Large intestine (tissue), 3 donors: ENCODE results near the gene NBEAL2. TPM values are rescaled to one million over a fixed set of nuclear protein-coding genes. Genes with fewer than 3 reads are reported as not detected.

Source experiments
- DNase-seq, 2 donors: peaks; one replicate each; pipeline versions ENCODE4 v3.0.0 to v3.0.0-alpha.2; 2013
- H3K27ac ChIP-seq: one replicate; pipeline ENCODE4 v1.5.1; 2013; ENCODE audit warnings: low read length
- H3K27me3 ChIP-seq: 2 replicates; pipeline ENCODE4 v1.6.1; 2013; ENCODE audit warnings: low read length; ENCODE audit not compliant: control insufficient read depth, insufficient read depth
- H3K36me3 ChIP-seq: 2 replicates; pipeline ENCODE4 v1.6.1; 2013; ENCODE audit warnings: low read length; ENCODE audit not compliant: control insufficient read depth, insufficient read depth
- H3K4me1 ChIP-seq: one replicate; pipeline ENCODE4 v1.6.1; 2013; ENCODE audit warnings: low read length; ENCODE audit not compliant: control insufficient read depth, insufficient read depth
- H3K4me3 ChIP-seq: one replicate; pipeline ENCODE4 v1.5.1; 2013; ENCODE audit warnings: low read length
- H3K9me3 ChIP-seq: one replicate; pipeline ENCODE4 v1.6.1; 2013; ENCODE audit warnings: mild to moderate bottlenecking, low read depth, low read length, moderate library complexity; ENCODE audit not compliant: control insufficient read depth
- WGBS: methylation state at CpG from one replicate; pipeline ENCODE4 v1.1.5; 2013; ENCODE audit warnings: low lambda C conversion rate; ENCODE audit not compliant: insufficient coverage; 5-methylcytosine and 5-hydroxymethylcytosine counted together
- polyA plus RNA-seq: library from polyadenylated mRNA; unstranded; fragments of 120-200 nt; gene quantifications from one replicate; pipeline ENCODE4 v1.2.1, GENCODE V29; 2013

NBEAL2 gene
- polyA plus RNA-seq, 1 donor: 40.8 TPM

GRCh38 chr3:47013231-47013630 lies 33.8 kb downstream of the NBEAL2 start:
- Histone ChIP-seq H3K9me3 (no peaks in the 10 kb centered on the region), H3K27ac (no peak overlapping the region), H3K4me3 (no peak overlapping the region), H3K36me3 (peaks cover 30% of the 10 kb centered on the region), H3K27me3 (no peaks in the 10 kb centered on the region), H3K4me1 (peaks cover 27% of the 10 kb centered on the region)
- DNase-seq: no peak
- WGBS: no CpG with 5 or more reads among the region's 3 CpGs

- H3K27me3 ChIP-seq: no peaks in the 10 kb centered on the region
- DNase-seq: no peak
- no peak overlapping the region for H3K27ac ChIP-seq
- peaks cover 34% of the 10 kb centered on the region for H3K36me3 ChIP-seq
- H3K9me3 ChIP-seq: no peaks in the 10 kb centered on the region
- H3K4me3 ChIP-seq: no peak overlapping the region
- peaks cover 27% of the 10 kb centered on the region for H3K4me1 ChIP-seq
Observed at GRCh38 chr3:47014036-47014435, 34.6 kb downstream of the NBEAL2 start.

DNA sequence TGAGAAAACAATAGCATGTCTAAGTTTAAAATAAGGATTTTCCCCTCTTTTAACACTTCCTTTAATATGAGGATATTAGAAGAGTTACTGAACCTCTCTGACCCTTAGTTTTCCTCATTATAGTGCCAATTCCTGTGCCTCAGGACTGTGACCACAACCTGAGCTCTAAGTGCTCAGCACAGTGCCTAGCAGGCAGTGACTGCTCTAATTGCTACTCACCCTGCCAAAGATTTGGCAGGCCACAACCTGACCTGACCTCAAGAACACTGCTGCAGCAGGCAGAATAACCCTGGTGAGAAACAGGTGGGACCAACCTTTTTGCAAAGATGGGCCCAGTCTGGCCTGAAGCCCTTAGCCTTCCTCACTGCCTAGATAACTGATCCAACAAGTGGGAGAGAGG lies 35.7 kb downstream of the NBEAL2 start:
- no peak for DNase-seq
- Histone ChIP-seq H3K36me3 (peaks cover 45% of the 10 kb centered on the region), H3K27ac (no peak overlapping the region), H3K9me3 (no peaks in the 10 kb centered on the region), H3K27me3 (no peaks in the 10 kb centered on the region), H3K4me3 (no peak overlapping the region), H3K4me1 (peaks cover 25% of the 10 kb centered on the region)

DNA sequence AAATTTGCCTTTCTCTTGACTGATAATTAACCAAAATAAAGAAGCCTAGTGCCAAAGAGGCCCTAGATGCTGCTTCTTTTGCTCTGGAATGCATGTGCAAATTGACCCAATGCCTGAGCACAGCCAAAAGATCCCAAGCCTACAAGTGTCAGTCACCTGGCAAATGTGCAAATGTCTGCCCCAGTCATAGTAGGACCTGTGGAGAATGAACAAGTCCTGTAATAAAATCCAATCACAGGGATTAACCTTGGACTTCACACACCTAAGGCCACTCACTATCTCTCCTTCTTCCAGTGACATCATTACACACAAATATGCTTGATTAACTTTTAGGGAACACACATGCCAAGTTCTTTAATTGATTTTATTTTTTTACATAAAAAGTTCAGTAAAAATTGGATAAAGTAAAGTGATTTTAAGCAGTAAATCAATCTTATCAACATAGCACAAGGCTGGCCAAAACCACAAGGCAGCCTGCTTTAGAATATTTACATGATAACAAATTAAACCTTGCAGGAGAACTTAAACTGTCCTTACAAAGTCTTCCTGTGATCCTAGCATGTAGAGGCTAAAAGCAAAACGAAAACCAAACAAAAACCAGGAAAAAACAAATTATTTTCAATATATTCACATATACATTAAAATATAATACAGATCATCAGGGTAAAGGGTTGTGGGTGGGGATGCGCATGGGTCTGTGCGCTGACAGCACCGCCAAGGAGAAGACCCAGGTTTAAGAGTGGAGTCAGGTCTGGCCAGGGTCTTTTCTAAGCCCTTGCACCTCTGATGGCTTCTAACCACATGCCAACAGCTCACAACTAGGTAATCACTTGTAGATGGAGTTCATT lies 36.8 kb downstream of the NBEAL2 start:
- Histone ChIP-seq H3K27ac (peak overlapping the region; percentile 25), H3K36me3 (peaks cover 50% of the 10 kb centered on the region), H3K27me3 (no peaks in the 10 kb centered on the region), H3K4me3 (no peak overlapping the region), H3K9me3 (no peaks in the 10 kb centered on the region), H3K4me1 (peaks cover 25% of the 10 kb centered on the region)
- peak; percentile 46 to 77 for DNase-seq
- no CpG with 5 or more reads among the region's 4 CpGs for WGBS

GRCh38 chr3:47016934-47017435 lies 37.5 kb downstream of the NBEAL2 start:
- peak overlapping the region; percentile 25 for H3K27ac ChIP-seq
- no peak overlapping the region for H3K4me3 ChIP-seq
- WGBS: no CpG with 5 or more reads among the region's 1 CpG
- peaks cover 48% of the 10 kb centered on the region for H3K36me3 ChIP-seq
- H3K9me3 ChIP-seq: no peaks in the 10 kb centered on the region
- H3K27me3 ChIP-seq: no peaks in the 10 kb centered on the region
- peaks cover 25% of the 10 kb centered on the region for H3K4me1 ChIP-seq
- no peak for DNase-seq

GRCh38 chr3:47017504-47018268 lies 38.2 kb downstream of the NBEAL2 start:
- Histone ChIP-seq H3K9me3 (no peaks in the 10 kb centered on the region), H3K36me3 (peaks cover 48% of the 10 kb centered on the region), H3K27ac (peak overlapping the region; percentile 25), H3K27me3 (no peaks in the 10 kb centered on the region), H3K4me1 (peaks cover 25% of the 10 kb centered on the region), H3K4me3 (no peak overlapping the region)
- DNase-seq: peak; percentile 40 to 63
- no CpG with 5 or more reads among the region's 6 CpGs for WGBS

GRCh38 chr3:47018269-47018611 lies 38.8 kb downstream of the NBEAL2 start:
- H3K4me3 ChIP-seq: no peak overlapping the region
- peaks cover 48% of the 10 kb centered on the region for H3K36me3 ChIP-seq
- peak overlapping the region; percentile 17 for H3K27ac ChIP-seq
- H3K27me3 ChIP-seq: no peaks in the 10 kb centered on the region
- H3K9me3 ChIP-seq: no peaks in the 10 kb centered on the region
- DNase-seq: no peak
- H3K4me1 ChIP-seq: peaks cover 25% of the 10 kb centered on the region

DNA sequence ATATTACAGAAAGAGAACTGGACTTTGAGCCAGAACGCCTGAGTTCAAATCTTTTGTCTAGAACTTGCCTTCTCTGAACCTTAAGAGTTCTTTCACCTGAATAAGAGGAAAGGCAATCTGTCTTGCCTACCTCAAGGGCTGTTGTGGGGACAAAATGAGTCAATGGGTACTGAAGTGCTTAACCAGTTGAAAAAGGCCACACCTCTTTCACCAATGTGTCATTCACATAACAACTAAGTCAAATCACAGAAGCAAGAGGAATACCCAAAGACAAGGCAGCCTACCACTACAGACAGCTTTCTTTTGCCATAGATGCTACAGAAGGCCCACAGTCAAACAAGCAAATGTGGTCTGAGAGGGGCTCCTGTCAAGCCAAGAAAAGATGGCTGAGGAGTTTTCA lies 39.7 kb downstream of the NBEAL2 start:
- whole genome bisulfite sequencing: no CpG with 5 or more reads among the region's 1 CpG
- peaks cover 45% of the 10 kb centered on the region for H3K36me3 ChIP-seq
- H3K4me1 ChIP-seq: peaks cover 25% of the 10 kb centered on the region

DNA sequence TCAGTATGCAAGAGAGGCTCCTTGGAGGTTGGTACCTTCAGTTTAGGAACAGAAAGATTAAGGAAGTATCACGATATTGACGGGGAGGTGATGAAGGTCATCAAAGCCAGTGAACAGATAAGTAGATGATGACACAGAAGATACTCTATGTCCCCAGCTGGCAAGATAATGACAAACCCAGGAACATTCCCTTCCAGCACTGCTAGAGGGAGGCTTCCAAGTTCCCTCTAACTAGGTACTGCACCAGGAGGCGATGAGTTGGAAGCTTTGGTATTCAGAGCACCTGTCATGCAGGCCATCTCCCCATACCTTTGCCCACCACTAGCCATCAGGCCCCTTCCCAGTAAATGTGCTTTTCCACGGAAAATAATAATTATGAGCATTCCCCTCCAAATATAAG lies 40.8 kb downstream of the NBEAL2 start:
- H3K4me3 ChIP-seq: no peak overlapping the region

More for the DNA sequence above, 39.7 kb downstream of the NBEAL2 start:
- H3K4me3 ChIP-seq: no peak overlapping the region
- no peaks in the 10 kb centered on the region for H3K9me3 ChIP-seq
- no peak for DNase-seq
- H3K27ac ChIP-seq: no peak overlapping the region
- H3K27me3 ChIP-seq: no peaks in the 10 kb centered on the region

GRCh38 chr3:47022641-47023071 lies 43.2 kb downstream of the NBEAL2 start:
- no peaks in the 10 kb centered on the region for H3K27me3 ChIP-seq
- WGBS: no CpG with 5 or more reads among the region's 1 CpG
- no peaks in the 10 kb centered on the region for H3K9me3 ChIP-seq
- H3K27ac ChIP-seq: no peak overlapping the region
- H3K36me3 ChIP-seq: peaks cover 25% of the 10 kb centered on the region
- H3K4me3 ChIP-seq: no peak overlapping the region
- DNase-seq: no peak
- H3K4me1 ChIP-seq: peaks cover 7% of the 10 kb centered on the region

More for the DNA sequence above, 40.8 kb downstream of the NBEAL2 start:
- no peaks in the 10 kb centered on the region for H3K9me3 ChIP-seq
- H3K4me1 ChIP-seq: peaks cover 23% of the 10 kb centered on the region
- no peak for DNase-seq
- WGBS: 100% methylated on average over 1 of the region's 4 CpGs
- peaks cover 40% of the 10 kb centered on the region for H3K36me3 ChIP-seq
- H3K27me3 ChIP-seq: no peaks in the 10 kb centered on the region
- H3K27ac ChIP-seq: no peak overlapping the region
